K562 (cell line): ENCODE results near the gene CTF1. TPM values are rescaled to one million over a fixed set of nuclear protein-coding genes. Genes with fewer than 3 reads are reported as not detected.

Experiments
- ATF1 ChIP-seq, 2 experiments: fragments of 450-650 bp in 1 of 2; IDR thresholded peaks; 2 replicates each; pipeline ENCODE4 v1.6.1; 2016; ENCODE audit warnings: missing compliant biosample characterization in 1 of 2, missing genetic modification characterization in 1 of 2
- BCL6 ChIP-seq: fragments of 250-450 bp; sonication (Bioruptor Pico); IDR thresholded peaks from 2 replicates; pipeline ENCODE4 v1.4.0; 2020
- BRD4 ChIP-seq: fragments of 200-600 bp; sonication (generic); IDR thresholded peaks from 2 replicates; pipeline ENCODE4 v1.6.1; 2017; ENCODE audit warnings: inconsistent platforms
- CAMTA2 ChIP-seq: fragments of 250-450 bp; sonication (Bioruptor Pico); conservative IDR thresholded peaks from 2 replicates; pipeline ENCODE4 v1.5.1; 2022
- CBX1 ChIP-seq: sonication (generic); IDR thresholded peaks from 2 replicates; pipeline ENCODE4 v1.6.1; 2016; ENCODE audit warnings: antibody characterized with exemption, low read depth, mild to moderate bottlenecking
- CHCHD3 ChIP-seq: fragments of 250-450 bp; sonication (Bioruptor Pico); IDR thresholded peaks from 2 replicates; pipeline ENCODE4 v2.1.2; 2022; ENCODE audit warnings: mild to moderate bottlenecking
- CSDE1 ChIP-seq, 2 experiments: fragments of 450-650 bp; IDR thresholded peaks; 2 replicates each; pipeline ENCODE4 v1.6.1; 2016; ENCODE audit warnings: mild to moderate bottlenecking in 1 of 2
- ELK1 ChIP-seq: sonication (generic); formaldehyde crosslinking; IDR thresholded peaks from 2 replicates; pipeline ENCODE4 v1.8.1; 2022; ENCODE audit warnings: missing genetic modification reagents
- ESRRB ChIP-seq: fragments of 250-450 bp; sonication (Bioruptor Pico); IDR thresholded peaks from 2 replicates; pipeline ENCODE4 v1.5.0; 2020; ENCODE audit warnings: mild to moderate bottlenecking, moderate library complexity, borderline replicate concordance
- EWSR1 ChIP-seq: fragments of 450-650 bp; IDR thresholded peaks from 2 replicates; pipeline ENCODE4 v1.6.1; 2018; ENCODE audit warnings: borderline replicate concordance, mild to moderate bottlenecking, low read depth, moderate library complexity; ENCODE audit not compliant: partially characterized antibody
- SNRNP70 ChIP-seq: fragments of 200-400 bp; formaldehyde crosslinking; optimal IDR thresholded peaks from 2 replicates; pipeline ENCODE3; 2017; ENCODE audit warnings: low read depth, low read length
- WHSC1 ChIP-seq: IDR thresholded peaks from one replicate; pipeline ENCODE4 v1.6.1; 2012; ENCODE audit warnings: low read length, control low read depth, inconsistent platforms
- ZNF124 ChIP-seq: sonication (generic); formaldehyde crosslinking; IDR thresholded peaks from 2 replicates; pipeline ENCODE4 v1.8.1; 2022; ENCODE audit warnings: missing genetic modification reagents
- ZNF699 ChIP-seq: fragments of 250-450 bp; sonication (Bioruptor Pico); IDR thresholded peaks from 2 replicates; pipeline ENCODE4 v1.8.0; 2021; ENCODE audit warnings: mild to moderate bottlenecking, moderate library complexity; ENCODE audit not compliant: insufficient replicate concordance
- polyA plus RNA-seq, 8 experiments: library from polyadenylated mRNA; depleted of rRNA in 4 of 8; stranded (reverse) in 5 of 8; unstranded in 3 of 8; fragments of >200 nt; fragmentation: Nextera tagmentation in 2 of 8; fragmentation: Illumina TruSeq in 1 of 8; extraction: Ambion mirVana in 2 of 8; extraction: Trizol in 1 of 8; gene quantifications; 2 replicates each; pipeline versions ENCODE4 v1.2.1 to v1.2.3, GENCODE V29; 2011 to 2014; ENCODE audit warnings: inconsistent platforms in 1 of 8, missing spikeins in 1 of 8
- total RNA-seq, 7 experiments: library from RNA; depleted of rRNA in 6 of 7; stranded (reverse); fragments of >200 nt in 6 of 7; fragmentation: Illumina TruSeq in 2 of 7; extraction: Trizol in 2 of 7; gene quantifications; 2 replicates each; pipeline versions ENCODE4 v1.2.1 to v1.2.3, GENCODE V29; 2011 to 2021; ENCODE audit warnings: low replicate concordance in 1 of 7
- TF ChIP-seq, protein P1 (sequence below): sonication (generic); IDR thresholded peaks from 2 replicates; pipeline ENCODE4 v1.6.1; 2016
- TF ChIP-seq, protein P2 (sequence below): sonication (generic); formaldehyde crosslinking; IDR thresholded peaks from 2 replicates; pipeline ENCODE4 v1.8.1; 2023; ENCODE audit warnings: mild to moderate bottlenecking, missing genetic modification reagents, moderate library complexity
- TF ChIP-seq, protein P3 (sequence below): fragments of 450-650 bp; IDR thresholded peaks from 2 replicates; pipeline ENCODE4 v1.7.1; 2018; ENCODE audit warnings: mild to moderate bottlenecking, low read depth; ENCODE audit not compliant: partially characterized antibody

CTF1 gene
- total and polyA plus RNA-seq, 9 of the 15 experiments (the other 6 are each of a cell fraction or from before 2014, with no cell fraction given) = 0.24 to 2.5 (median 0.44) TPM

DNA sequence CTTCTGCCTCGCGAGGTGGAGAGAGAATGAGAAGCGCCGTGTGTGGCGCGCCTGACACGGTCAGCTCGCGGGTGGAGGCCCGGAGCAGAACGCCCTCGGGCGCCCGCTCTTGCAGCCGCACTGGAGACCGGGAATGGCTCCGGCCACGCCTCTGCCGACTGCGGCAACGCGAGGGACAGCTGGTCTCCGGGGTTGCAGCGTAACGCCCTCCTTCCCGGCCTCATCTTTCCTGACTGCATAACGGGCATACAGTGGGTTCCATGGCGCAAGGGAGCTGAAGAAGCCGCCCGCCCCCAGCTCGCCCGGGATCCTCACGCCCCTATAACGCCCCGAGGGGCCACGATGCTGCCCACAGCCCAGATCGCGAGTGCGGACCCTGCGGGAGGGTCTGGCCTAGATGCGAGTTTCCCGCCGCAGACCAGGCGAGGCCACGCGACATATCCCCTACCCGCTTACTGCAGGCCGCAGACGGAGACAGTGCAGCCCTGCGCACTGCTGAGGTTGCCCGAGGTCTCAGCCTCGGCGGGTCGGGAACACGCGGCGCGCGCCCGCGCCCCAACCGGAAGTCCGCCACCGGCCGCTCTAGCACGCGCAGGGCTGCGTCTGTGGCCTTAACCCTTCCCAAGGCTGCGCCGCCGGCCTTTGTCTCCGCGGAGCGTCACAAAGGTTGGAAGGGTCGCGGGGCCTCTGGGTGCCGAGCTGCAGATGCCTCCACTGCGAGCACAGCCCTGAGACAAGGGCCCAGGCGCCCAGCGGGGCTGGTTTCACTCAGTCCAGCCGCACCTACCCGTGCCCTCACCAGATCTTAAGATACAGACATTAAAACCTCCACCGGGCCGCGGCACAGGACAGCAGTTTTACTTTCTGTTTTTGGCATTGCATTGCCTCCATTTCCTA is 21.3 kb upstream of the CTF1 start (continued):
- TF ChIP-seq EWSR1 (no peak), ATF1 (CRISPR knock-in tag; IDR thresholded peaks at IDR 0.05) (no peak), ATF1 (tag; IDR thresholded peaks at IDR 0.05) (peak; percentile 76), ESRRB (no peak), CSDE1 (IDR thresholded peaks at IDR 0.05) (no peak; a peak in 1 of 4 replicates), WHSC1 (no peak), SNRNP70 (no peak), ZNF699 (CRISPR knock-in tag) (no peak), BCL6 (CRISPR knock-in tag) (no peak), ELK1 (CRISPR knock-in tag) (no peak), BRD4 (peak; percentile 63; the same call in 1 of the 2 replicates), CAMTA2 (CRISPR knock-in tag) (no peak), CHCHD3 (CRISPR knock-in tag) (0 out of 2 replicates have a peak, but pooled peaks have one; percentile 15), ZNF124 (no peak), CBX1 (peak; percentile 96)
- TF ChIP-seq, protein P1, sequence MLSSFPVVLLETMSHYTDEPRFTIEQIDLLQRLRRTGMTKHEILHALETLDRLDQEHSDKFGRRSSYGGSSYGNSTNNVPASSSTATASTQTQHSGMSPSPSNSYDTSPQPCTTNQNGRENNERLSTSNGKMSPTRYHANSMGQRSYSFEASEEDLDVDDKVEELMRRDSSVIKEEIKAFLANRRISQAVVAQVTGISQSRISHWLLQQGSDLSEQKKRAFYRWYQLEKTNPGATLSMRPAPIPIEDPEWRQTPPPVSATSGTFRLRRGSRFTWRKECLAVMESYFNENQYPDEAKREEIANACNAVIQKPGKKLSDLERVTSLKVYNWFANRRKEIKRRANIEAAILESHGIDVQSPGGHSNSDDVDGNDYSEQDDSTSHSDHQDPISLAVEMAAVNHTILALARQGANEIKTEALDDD = no peak
- TF ChIP-seq, protein P2, sequence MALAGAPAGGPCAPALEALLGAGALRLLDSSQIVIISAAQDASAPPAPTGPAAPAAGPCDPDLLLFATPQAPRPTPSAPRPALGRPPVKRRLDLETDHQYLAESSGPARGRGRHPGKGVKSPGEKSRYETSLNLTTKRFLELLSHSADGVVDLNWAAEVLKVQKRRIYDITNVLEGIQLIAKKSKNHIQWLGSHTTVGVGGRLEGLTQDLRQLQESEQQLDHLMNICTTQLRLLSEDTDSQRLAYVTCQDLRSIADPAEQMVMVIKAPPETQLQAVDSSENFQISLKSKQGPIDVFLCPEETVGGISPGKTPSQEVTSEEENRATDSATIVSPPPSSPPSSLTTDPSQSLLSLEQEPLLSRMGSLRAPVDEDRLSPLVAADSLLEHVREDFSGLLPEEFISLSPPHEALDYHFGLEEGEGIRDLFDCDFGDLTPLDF (CRISPR knock-in tag) = no peak
- TF ChIP-seq, protein P3, sequence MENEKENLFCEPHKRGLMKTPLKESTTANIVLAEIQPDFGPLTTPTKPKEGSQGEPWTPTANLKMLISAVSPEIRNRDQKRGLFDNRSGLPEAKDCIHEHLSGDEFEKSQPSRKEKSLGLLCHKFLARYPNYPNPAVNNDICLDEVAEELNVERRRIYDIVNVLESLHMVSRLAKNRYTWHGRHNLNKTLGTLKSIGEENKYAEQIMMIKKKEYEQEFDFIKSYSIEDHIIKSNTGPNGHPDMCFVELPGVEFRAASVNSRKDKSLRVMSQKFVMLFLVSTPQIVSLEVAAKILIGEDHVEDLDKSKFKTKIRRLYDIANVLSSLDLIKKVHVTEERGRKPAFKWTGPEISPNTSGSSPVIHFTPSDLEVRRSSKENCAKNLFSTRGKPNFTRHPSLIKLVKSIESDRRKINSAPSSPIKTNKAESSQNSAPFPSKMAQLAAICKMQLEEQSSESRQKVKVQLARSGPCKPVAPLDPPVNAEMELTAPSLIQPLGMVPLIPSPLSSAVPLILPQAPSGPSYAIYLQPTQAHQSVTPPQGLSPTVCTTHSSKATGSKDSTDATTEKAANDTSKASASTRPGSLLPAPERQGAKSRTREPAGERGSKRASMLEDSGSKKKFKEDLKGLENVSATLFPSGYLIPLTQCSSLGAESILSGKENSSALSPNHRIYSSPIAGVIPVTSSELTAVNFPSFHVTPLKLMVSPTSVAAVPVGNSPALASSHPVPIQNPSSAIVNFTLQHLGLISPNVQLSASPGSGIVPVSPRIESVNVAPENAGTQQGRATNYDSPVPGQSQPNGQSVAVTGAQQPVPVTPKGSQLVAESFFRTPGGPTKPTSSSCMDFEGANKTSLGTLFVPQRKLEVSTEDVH = peak; percentile 88
